Measurements from ENCODE around the gene CSNK1E.

The CSNK1E gene

GRCh38 chr22:38335077-38335476, 17.8 kb upstream of the CSNK1E start:
- TF ChIP-seq, protein P1, sequence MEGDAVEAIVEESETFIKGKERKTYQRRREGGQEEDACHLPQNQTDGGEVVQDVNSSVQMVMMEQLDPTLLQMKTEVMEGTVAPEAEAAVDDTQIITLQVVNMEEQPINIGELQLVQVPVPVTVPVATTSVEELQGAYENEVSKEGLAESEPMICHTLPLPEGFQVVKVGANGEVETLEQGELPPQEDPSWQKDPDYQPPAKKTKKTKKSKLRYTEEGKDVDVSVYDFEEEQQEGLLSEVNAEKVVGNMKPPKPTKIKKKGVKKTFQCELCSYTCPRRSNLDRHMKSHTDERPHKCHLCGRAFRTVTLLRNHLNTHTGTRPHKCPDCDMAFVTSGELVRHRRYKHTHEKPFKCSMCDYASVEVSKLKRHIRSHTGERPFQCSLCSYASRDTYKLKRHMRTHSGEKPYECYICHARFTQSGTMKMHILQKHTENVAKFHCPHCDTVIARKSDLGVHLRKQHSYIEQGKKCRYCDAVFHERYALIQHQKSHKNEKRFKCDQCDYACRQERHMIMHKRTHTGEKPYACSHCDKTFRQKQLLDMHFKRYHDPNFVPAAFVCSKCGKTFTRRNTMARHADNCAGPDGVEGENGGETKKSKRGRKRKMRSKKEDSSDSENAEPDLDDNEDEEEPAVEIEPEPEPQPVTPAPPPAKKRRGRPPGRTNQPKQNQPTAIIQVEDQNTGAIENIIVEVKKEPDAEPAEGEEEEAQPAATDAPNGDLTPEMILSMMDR (IDR thresholded peaks at IDR 0.05): no peak
- Histone ChIP-seq H3K36me3 (no peaks in the 10 kb centered on the region), H3K27ac (peak overlapping the region; percentile 80), H3K4me3 (ENCODE audit: low read depth in 1 of 2, low read length in 1 of 2) (peak overlapping the region in 1 of 2 experiments; percentile 71), H3K9me3 (no peaks in the 10 kb centered on the region), H3K27me3 (peaks cover 6% of the 10 kb centered on the region), H3K4me1 (ENCODE audit: control insufficient read depth in 1 of 2, insufficient read depth in 1 of 2, low read depth in 1 of 2, low read length in 1 of 2) (peaks cover 16% of the 10 kb centered on the region in 2 experiments)

DNA sequence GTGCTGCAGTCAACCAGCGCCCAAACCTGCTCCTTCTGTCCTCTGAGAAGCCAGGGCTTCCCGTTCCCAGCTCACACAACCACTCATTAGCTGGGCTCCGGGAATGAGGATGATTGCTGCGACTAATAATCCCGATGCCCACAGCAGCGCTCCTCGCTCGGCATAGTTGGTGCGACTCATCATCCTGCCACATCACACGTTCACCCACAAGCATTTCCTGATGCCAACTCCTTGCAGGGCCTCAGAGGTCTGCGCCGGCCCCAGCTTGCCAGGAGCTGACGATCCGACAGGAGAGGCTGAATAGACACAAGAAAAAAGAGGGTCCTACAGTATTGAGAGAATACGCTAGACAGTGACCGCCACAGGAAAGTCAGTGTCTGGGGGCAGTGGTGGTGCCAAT, 10.6 kb upstream of the CSNK1E start:
- H3K4me3 ChIP-seq (ENCODE audit: low read depth in 1 of 2, low read length in 1 of 2): no peak overlapping the region

DNA sequence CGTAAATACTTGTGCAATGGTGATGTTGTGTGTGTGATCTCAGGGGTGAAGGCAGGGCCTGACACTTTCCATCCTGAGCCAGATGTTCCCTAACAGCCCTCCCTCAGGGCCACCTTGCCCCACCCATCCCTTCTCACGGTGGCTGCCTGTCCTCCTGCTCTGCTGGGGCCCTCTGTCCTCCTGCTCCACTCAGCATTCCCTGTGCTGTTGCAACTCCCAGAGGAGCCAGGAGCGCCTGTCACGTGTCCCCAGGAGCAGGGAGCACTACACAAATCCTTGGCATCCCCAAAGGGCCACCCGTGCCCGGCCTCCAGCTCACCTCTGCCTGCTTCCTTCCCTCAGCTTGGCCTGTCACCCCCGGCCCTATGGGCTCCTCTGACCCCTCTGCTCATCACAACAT, 10.2 kb upstream of the CSNK1E start:
- Histone ChIP-seq H3K4me1 (ENCODE audit: control insufficient read depth in 1 of 2, insufficient read depth in 1 of 2, low read depth in 1 of 2, low read length in 1 of 2) (no peaks in the 10 kb centered on the region), H3K4me3 (ENCODE audit: low read depth in 1 of 2, low read length in 1 of 2) (no peak overlapping the region), H3K27ac (no peak overlapping the region), H3K9me3 (no peaks in the 10 kb centered on the region), H3K36me3 (no peaks in the 10 kb centered on the region), H3K27me3 (no peaks in the 10 kb centered on the region)
- TF ChIP-seq, protein P1 (IDR thresholded peaks at IDR 0.05): no peak

More for the DNA sequence above, 10.6 kb upstream of the CSNK1E start:
- no peaks in the 10 kb centered on the region for H3K36me3 ChIP-seq
- TF ChIP-seq, protein P1 (IDR thresholded peaks at IDR 0.05): no peak
- no peaks in the 10 kb centered on the region for H3K27me3 ChIP-seq
- H3K4me1 ChIP-seq (ENCODE audit: control insufficient read depth in 1 of 2, insufficient read depth in 1 of 2, low read depth in 1 of 2, low read length in 1 of 2): no peaks in the 10 kb centered on the region
- H3K9me3 ChIP-seq: no peaks in the 10 kb centered on the region
- no peak overlapping the region for H3K27ac ChIP-seq

- H3K4me3 ChIP-seq (ENCODE audit: low read depth in 1 of 2, low read length in 1 of 2): no peak overlapping the region
- no peaks in the 10 kb centered on the region for H3K36me3 ChIP-seq
- H3K4me1 ChIP-seq (ENCODE audit: control insufficient read depth in 1 of 2, insufficient read depth in 1 of 2, low read depth in 1 of 2, low read length in 1 of 2): no peaks in the 10 kb centered on the region
- no peak overlapping the region for H3K27ac ChIP-seq
- TF ChIP-seq, protein P1 (IDR thresholded peaks at IDR 0.05): no peak
- no peaks in the 10 kb centered on the region for H3K9me3 ChIP-seq
- H3K27me3 ChIP-seq: no peaks in the 10 kb centered on the region
Observed at GRCh38 chr22:38325587-38325986, 8.4 kb upstream of the CSNK1E start.

- Histone ChIP-seq H3K9me3 (no peaks in the 10 kb centered on the region), H3K4me1 (ENCODE audit: control insufficient read depth in 1 of 2, insufficient read depth in 1 of 2, low read depth in 1 of 2, low read length in 1 of 2) (peaks cover 21 to 23% of the 10 kb centered on the region in 2 experiments), H3K36me3 (no peaks in the 10 kb centered on the region), H3K4me3 (ENCODE audit: low read depth in 1 of 2, low read length in 1 of 2) (no peak overlapping the region), H3K27ac (no peak overlapping the region), H3K27me3 (peaks cover 24% of the 10 kb centered on the region)
- TF ChIP-seq, protein P1 (IDR thresholded peaks at IDR 0.05): no peak
Observed at GRCh38 chr22:38320605-38321402, 3.6 kb upstream of the CSNK1E start.

Measured in neutrophil (primary cell).